Peyer's patch (tissue), 4 donors: ENCODE measurements around the gene RUBCNL. TPM values are rescaled to one million over a fixed set of nuclear protein-coding genes. Genes with fewer than 3 reads are reported as not detected.
"Not testable (repeated sequence)": the region's sequence is repeated elsewhere in the genome, so short reads cannot be mapped to it uniquely, and the experiment has no call there.

Source experiments
- DNase-seq, 3 donors: peaks; one replicate each; pipeline ENCODE4 v3.0.0-alpha.2; 2017 to 2019
- H3K27ac ChIP-seq, 4 donors: fragments of 200-600 bp; sonication (generic); one replicate each; pipeline ENCODE4 v1.5.1; 2016 to 2019
- H3K27me3 ChIP-seq, 2 donors: fragments of 200-600 bp; sonication (generic); one replicate each; pipeline ENCODE4 v1.5.1; 2019
- H3K36me3 ChIP-seq, 3 donors: fragments of 200-600 bp; sonication (generic); one replicate each; pipeline ENCODE4 v1.5.1; 2016 to 2019
- H3K4me1 ChIP-seq, 4 donors: fragments of 200-600 bp; sonication (generic); one replicate each; pipeline ENCODE4 v1.5.1; 2016 to 2019
- H3K4me3 ChIP-seq, 4 donors: fragments of 200-600 bp; sonication (generic); 1 replicate in 3 of 4; 2 replicates in 1 of 4; pipeline ENCODE4 v1.5.1; 2016 to 2019; ENCODE audit warnings: mild to moderate bottlenecking in 1 of 4
- H3K9me3 ChIP-seq, 4 donors: fragments of 200-600 bp; sonication (generic); one replicate each; pipeline ENCODE4 v1.5.1; 2016 to 2019; ENCODE audit warnings: mild to moderate bottlenecking in 1 of 4
- POLR2A ChIP-seq, 2 donors: fragments of 450-650 bp; IDR thresholded peaks; one replicate each; pipeline ENCODE4 v1.5.1; 2017; ENCODE audit warnings: antibody characterized with exemption in 2 of 2, mild to moderate bottlenecking in 2 of 2, moderate library complexity in 2 of 2
- total RNA-seq, 4 donors: library from RNA; depleted of rRNA; stranded (reverse); fragments of >200 nt; gene quantifications; one replicate each; pipeline ENCODE4 v1.1.0, GENCODE V29; 2016
- TF ChIP-seq, protein P1 (sequence below), 6 experiments: fragments of 450-650 bp in 4 of 6; fragments of 200-600 bp in 2 of 6; sonication (generic) in 1 of 6; IDR thresholded peaks; one replicate each; pipeline ENCODE4 v1.5.1; 2017 to 2019; ENCODE audit warnings: antibody characterized with exemption in 6 of 6, mild to moderate bottlenecking in 3 of 6, moderate library complexity in 1 of 6

Gene RUBCNL, protein sequence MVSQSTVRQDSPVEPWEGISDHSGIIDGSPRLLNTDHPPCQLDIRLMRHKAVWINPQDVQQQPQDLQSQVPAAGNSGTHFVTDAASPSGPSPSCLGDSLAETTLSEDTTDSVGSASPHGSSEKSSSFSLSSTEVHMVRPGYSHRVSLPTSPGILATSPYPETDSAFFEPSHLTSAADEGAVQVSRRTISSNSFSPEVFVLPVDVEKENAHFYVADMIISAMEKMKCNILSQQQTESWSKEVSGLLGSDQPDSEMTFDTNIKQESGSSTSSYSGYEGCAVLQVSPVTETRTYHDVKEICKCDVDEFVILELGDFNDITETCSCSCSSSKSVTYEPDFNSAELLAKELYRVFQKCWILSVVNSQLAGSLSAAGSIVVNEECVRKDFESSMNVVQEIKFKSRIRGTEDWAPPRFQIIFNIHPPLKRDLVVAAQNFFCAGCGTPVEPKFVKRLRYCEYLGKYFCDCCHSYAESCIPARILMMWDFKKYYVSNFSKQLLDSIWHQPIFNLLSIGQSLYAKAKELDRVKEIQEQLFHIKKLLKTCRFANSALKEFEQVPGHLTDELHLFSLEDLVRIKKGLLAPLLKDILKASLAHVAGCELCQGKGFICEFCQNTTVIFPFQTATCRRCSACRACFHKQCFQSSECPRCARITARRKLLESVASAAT
- 10 to 100 TPM; 10.3 to 52.0 (median 13.9) TPM for total RNA-seq

DNA sequence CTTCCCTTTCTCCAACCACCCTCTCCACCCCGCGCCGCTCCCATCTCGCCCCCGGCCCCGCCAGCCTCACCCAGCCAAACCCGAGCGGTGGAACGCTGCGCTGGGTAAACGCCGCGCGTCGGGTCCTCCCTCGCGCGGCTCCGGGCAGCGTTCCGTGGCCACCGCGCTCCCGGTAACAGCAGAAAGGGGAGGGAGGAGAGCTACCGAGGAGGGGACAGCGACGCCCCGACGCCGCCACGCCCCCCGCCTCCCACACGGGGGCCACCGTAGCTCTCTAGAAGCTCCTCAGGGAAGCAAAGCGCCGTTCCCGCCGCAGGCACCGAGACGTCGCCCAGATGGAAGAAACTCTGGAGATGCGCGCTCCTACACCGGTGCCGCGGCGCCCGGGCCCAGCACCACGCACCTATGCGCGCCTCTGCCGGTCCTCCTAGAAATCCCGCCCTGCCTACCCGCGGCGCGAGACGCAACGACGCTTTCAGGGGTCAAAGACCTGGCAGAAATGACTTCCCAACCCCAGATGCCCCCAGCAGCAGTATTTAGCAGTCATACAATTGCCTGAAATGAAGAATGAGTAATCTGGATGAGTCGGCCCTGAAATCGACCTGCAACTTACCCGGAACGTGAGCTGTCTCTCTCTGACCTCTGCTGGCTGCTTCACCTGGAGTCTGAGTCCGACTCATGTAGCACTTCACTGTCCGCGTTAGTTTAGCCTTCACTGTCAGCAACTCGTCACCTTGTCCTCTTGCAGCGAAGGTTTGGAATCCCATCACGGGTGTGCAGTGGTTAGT, at the start of gene RUBCNL:
RUBCNL (minus strand) TSS at position 189 of the 788 bp plus-strand sequence. CDS start 14,777 bp downstream, outside the sequence.
- TF ChIP-seq, protein P1, sequence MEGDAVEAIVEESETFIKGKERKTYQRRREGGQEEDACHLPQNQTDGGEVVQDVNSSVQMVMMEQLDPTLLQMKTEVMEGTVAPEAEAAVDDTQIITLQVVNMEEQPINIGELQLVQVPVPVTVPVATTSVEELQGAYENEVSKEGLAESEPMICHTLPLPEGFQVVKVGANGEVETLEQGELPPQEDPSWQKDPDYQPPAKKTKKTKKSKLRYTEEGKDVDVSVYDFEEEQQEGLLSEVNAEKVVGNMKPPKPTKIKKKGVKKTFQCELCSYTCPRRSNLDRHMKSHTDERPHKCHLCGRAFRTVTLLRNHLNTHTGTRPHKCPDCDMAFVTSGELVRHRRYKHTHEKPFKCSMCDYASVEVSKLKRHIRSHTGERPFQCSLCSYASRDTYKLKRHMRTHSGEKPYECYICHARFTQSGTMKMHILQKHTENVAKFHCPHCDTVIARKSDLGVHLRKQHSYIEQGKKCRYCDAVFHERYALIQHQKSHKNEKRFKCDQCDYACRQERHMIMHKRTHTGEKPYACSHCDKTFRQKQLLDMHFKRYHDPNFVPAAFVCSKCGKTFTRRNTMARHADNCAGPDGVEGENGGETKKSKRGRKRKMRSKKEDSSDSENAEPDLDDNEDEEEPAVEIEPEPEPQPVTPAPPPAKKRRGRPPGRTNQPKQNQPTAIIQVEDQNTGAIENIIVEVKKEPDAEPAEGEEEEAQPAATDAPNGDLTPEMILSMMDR (IDR thresholded peaks at IDR 0.05) = peak in 3 of 6 experiments; percentile 14 to 48 (median 31)
- no peak for TF ChIP-seq POLR2A (IDR thresholded peaks at IDR 0.05)
- Histone ChIP-seq H3K9me3 (no peaks in the 10 kb centered on the region), H3K27ac (peak within 1 kb of the TSS; percentile 21 to 87 (median 60)), H3K4me3 (peak within 1 kb of the TSS; percentile 50 to 59 (median 56)), H3K36me3 (no peaks in the 10 kb centered on the region), H3K27me3 (no peaks in the 10 kb centered on the region), H3K4me1 (peaks cover 0 to 23% (median 2%) of the 10 kb centered on the region in 4 donors)
- DNase-seq = peak; percentile 69 to 86 (median 76)

- H3K27me3 ChIP-seq, H3K27ac ChIP-seq, H3K36me3 ChIP-seq, H3K4me1 ChIP-seq, DNase-seq, H3K9me3 ChIP-seq, H3K4me3 ChIP-seq: not testable (repeated sequence)
These were observed 42.5 kb upstream of the RUBCNL start for GRCh38 chr13:46429558-46429957.

DNA sequence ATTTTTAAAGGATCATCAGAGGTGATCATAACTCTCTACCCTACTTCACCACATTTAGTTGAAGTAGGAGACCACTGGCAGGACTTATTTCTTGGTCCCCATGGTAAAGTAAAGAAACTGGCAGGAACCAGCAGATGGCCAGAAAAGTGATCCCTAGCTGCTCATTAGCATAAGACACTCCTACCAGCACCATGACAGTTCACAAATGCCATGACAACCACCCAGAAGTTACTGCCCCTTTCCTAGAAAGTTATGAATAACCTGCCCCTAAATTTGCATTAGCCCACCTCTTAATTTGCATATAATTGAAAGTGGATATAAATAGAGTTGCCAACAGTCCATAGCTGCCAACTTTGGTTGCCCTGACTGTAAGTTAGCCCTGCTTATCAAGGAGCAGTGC, 18.4 kb upstream of the RUBCNL start:
- TF ChIP-seq, protein P1 (IDR thresholded peaks at IDR 0.05) = no peak
- Histone ChIP-seq H3K9me3 (no peaks in the 10 kb centered on the region), H3K36me3 (no peaks in the 10 kb centered on the region), H3K27ac (no peak overlapping the region), H3K4me1 (no peaks in the 10 kb centered on the region), H3K4me3 (no peak overlapping the region), H3K27me3 (no peaks in the 10 kb centered on the region)
- no peak for DNase-seq

- no peaks in the 10 kb centered on the region for H3K27me3 ChIP-seq
- TF ChIP-seq, protein P1 (IDR thresholded peaks at IDR 0.05) = no peak
- no peak for TF ChIP-seq POLR2A (IDR thresholded peaks at IDR 0.05)
- H3K4me3 ChIP-seq = no peak overlapping the region
- no peaks in the 10 kb centered on the region for H3K4me1 ChIP-seq
- H3K36me3 ChIP-seq = no peaks in the 10 kb centered on the region
- no peak for DNase-seq
- H3K9me3 ChIP-seq = no peaks in the 10 kb centered on the region
- H3K27ac ChIP-seq = no peak overlapping the region
These were observed 17.7 kb upstream of the RUBCNL start for GRCh38 chr13:46404733-46405100.

- Histone ChIP-seq H3K9me3 (no peaks in the 10 kb centered on the region), H3K27me3 (no peaks in the 10 kb centered on the region), H3K27ac (no peak overlapping the region), H3K36me3 (no peaks in the 10 kb centered on the region), H3K4me1 (no peaks in the 10 kb centered on the region), H3K4me3 (no peak overlapping the region)
- no peak for DNase-seq
- TF ChIP-seq POLR2A (IDR thresholded peaks at IDR 0.05) = no peak
- TF ChIP-seq, protein P1 (IDR thresholded peaks at IDR 0.05) = no peak
These were observed 17.0 kb upstream of the RUBCNL start for GRCh38 chr13:46403851-46404732.
